ENCODE data around the gene CALN1.
"Not testable (repeated sequence)": the region's sequence is repeated elsewhere in the genome, so short reads cannot be mapped to it uniquely, and the experiment has no call there.

The CALN1 gene

DNA sequence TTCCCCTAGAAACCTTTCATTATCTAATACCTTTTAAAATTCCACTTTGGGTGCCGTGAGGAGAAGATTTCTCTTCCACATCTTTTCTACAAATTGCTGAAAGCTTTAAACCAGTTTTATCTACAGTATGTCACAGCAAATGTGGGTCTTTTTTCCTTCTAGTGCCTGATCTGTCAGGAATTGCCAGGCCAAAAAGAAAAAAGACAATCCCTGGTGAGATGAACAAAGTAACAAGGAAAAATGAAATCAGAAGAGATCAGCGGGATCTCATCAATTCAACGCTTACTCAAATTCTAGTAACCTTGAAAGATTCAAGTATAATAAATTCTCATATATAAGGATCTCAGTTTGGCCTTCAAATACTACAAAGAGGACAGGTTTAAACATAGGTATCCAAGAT, 449.5 kb downstream of the CALN1 start:
- TF ChIP-seq, protein P1, sequence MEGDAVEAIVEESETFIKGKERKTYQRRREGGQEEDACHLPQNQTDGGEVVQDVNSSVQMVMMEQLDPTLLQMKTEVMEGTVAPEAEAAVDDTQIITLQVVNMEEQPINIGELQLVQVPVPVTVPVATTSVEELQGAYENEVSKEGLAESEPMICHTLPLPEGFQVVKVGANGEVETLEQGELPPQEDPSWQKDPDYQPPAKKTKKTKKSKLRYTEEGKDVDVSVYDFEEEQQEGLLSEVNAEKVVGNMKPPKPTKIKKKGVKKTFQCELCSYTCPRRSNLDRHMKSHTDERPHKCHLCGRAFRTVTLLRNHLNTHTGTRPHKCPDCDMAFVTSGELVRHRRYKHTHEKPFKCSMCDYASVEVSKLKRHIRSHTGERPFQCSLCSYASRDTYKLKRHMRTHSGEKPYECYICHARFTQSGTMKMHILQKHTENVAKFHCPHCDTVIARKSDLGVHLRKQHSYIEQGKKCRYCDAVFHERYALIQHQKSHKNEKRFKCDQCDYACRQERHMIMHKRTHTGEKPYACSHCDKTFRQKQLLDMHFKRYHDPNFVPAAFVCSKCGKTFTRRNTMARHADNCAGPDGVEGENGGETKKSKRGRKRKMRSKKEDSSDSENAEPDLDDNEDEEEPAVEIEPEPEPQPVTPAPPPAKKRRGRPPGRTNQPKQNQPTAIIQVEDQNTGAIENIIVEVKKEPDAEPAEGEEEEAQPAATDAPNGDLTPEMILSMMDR (IDR thresholded peaks at IDR 0.05; ENCODE audit: insufficient read depth, low read depth, low read length, missing control alignments), result no peak
- H3K4me3 ChIP-seq (ENCODE audit: low read length), result no peak overlapping the region
- DNase-seq (ENCODE audit: low read depth), result no peak

DNA sequence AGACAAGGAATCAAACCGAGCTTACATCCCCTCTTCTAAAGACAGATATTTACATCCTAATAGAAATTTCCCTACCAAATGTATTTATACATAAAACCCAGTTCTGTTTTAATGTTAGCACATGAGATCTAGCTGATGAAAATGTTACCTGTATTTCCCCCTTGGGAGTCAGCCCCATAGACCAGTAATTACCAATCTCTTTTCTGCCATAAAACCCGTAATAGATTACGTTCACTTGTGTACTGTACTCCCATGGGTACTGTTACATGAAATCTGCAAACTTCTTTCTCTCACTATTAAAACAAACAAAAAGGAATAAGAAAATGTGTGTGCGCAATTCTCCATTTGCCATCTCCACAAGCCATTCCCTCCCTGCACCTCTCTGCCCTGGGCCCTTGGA, 450.9 kb downstream of the CALN1 start:
- TF ChIP-seq, protein P1 (IDR thresholded peaks at IDR 0.05; ENCODE audit: insufficient read depth, low read depth, low read length, missing control alignments), result no peak
- no peak for DNase-seq (ENCODE audit: low read depth)
- no peak overlapping the region for H3K4me3 ChIP-seq (ENCODE audit: low read length)

GRCh38 chr7:71942115-71942514, 470.0 kb downstream of the CALN1 start:
- H3K4me3 ChIP-seq (ENCODE audit: low read length), result no peak overlapping the region
- DNase-seq (ENCODE audit: low read depth), result no peak
- TF ChIP-seq, protein P1 (IDR thresholded peaks at IDR 0.05; ENCODE audit: insufficient read depth, low read depth, low read length, missing control alignments), result no peak

DNA sequence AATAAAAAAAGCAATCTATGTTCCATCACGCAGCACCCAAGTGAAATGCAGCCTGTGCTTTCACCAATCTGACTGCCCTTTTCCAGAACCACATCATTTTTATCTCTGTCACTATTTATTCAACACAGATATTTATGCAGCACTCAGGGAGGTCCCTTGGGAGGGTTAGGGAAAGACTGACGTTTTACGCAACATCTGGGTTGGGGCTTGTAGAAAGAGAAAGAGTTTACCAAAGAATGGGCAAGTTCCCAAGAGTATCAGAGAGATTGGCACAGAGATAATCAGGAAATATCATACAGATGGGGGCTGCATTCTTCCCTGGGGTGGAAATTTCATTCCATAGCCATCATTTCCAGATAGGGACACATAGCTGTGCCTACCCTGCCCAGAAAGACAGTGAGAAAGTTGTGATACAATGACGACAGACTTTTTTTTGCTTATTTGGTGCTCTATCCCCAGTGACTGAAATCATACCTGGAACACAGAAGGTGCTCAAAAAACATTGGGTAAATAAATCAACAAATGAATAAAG, 474.2 kb downstream of the CALN1 start:
- no peak overlapping the region for H3K4me3 ChIP-seq (ENCODE audit: low read length)
- no peak for DNase-seq (ENCODE audit: low read depth)
- TF ChIP-seq, protein P1 (IDR thresholded peaks at IDR 0.05; ENCODE audit: insufficient read depth, low read depth, low read length, missing control alignments), result no peak

DNA sequence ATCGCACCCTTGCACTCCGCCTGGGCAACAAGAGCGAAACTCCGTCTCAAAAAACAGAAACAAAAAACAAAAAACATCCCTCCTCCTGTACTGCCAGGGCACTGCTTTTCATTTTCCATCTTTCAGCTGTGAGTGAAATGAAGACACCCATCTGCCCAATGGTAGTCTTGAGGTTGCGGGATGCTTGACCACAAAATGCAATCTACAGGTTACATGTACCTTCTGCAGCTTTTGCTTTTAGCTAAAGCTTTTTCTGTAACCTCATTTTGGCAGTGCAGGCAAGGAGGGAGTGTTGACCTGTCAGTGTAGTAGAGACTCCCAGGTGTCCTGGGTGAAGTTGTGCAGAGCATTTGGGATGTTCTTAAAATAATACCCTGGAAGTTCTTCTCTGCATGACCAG, 476.5 kb downstream of the CALN1 start:
- DNase-seq (ENCODE audit: low read depth), result no peak
- TF ChIP-seq, protein P1 (IDR thresholded peaks at IDR 0.05; ENCODE audit: insufficient read depth, low read depth, low read length, missing control alignments), result no peak
- H3K4me3 ChIP-seq (ENCODE audit: low read length), result no peak overlapping the region

- H3K4me3 ChIP-seq (ENCODE audit: low read length), result no peak overlapping the region
- DNase-seq (ENCODE audit: low read depth), result no peak
- TF ChIP-seq, protein P1 (IDR thresholded peaks at IDR 0.05; ENCODE audit: insufficient read depth, low read depth, low read length, missing control alignments), result no peak
Measured at GRCh38 chr7:71933426-71933825, 478.7 kb downstream of the CALN1 start.

DNA sequence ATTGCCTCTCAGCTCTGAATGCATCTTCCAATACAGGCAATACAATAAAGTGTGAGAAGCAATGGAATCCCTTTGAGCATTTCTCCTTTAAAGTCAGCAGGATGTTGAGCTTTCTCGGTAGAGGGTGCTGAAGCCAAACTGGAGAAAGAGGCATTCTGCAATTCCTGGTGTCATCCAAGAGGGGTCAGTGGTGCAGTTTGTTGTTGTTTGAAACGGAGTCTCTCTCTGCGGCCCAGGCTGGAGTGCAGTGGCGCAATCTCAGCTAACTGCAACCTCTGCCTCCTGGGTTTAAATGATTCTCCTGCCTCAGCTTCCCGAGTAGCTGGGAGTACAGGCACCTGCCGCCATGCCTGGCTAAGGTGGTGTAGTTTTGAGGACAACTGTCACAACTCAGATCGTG, 486.5 kb downstream of the CALN1 start:
- TF ChIP-seq, protein P1 (IDR thresholded peaks at IDR 0.05; ENCODE audit: insufficient read depth, low read depth, low read length, missing control alignments), result no peak
- DNase-seq (ENCODE audit: low read depth), result no peak
- no peak overlapping the region for H3K4me3 ChIP-seq (ENCODE audit: low read length)

DNA sequence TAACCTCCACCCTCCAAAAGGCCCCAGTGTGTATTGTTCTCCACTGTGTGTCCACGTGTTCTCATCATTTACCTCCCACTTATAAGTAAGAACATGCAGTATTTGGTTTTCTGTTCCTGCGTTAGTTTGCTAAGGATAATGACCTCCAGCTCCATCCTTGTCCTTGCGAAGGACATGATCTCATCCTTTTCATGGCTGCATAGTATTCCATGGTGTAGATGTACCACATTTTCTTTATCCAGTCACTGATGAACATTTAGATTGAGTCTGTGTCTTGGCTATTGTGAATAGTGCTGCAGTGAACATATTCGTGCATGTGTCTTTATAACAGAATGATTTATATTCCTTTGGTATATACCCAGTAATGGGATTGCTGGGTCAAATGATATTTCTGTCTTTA, 497.9 kb downstream of the CALN1 start:
- not testable (repeated sequence) for H3K4me3 ChIP-seq (ENCODE audit: low read length); DNase-seq (ENCODE audit: low read depth)
